DND-41 (cell line): ENCODE data around the gene RYR3.

Experiments
- ATAC-seq: fragments of 200-7000 bp; cut with Tn5 transposase; 3 replicates; pipeline ENCODE4 v1.9.1; 2021; ENCODE audit warnings: low read depth; ENCODE audit not compliant: insufficient read depth
- DNase-seq: peaks from one replicate; pipeline ENCODE4 v3.0.0-alpha.2; 2020
- H2AFZ ChIP-seq: 2 replicates; pipeline ENCODE4 v1.6.0; 2012; ENCODE audit warnings: low read depth, low read length
- H3K27ac ChIP-seq: 2 replicates; pipeline ENCODE4 v1.5.1; 2012; ENCODE audit warnings: low read length, inconsistent platforms
- H3K27me3 ChIP-seq: fragments of 200-600 bp; sonication (generic); 2 replicates; pipeline ENCODE4 v1.6.0; 2012; ENCODE audit warnings: low read length, mild to moderate bottlenecking, inconsistent platforms; ENCODE audit not compliant: insufficient read depth, poor library complexity
- H3K36me3 ChIP-seq: 2 replicates; pipeline ENCODE4 v1.5.1; 2012; ENCODE audit warnings: low read length, inconsistent platforms; ENCODE audit not compliant: insufficient read depth
- H3K4me1 ChIP-seq: 2 replicates; pipeline ENCODE4 v1.5.1; 2012; ENCODE audit warnings: mild to moderate bottlenecking, low read length; ENCODE audit not compliant: insufficient read depth
- H3K4me2 ChIP-seq: 2 replicates; pipeline ENCODE4 v1.6.0; 2012; ENCODE audit warnings: mild to moderate bottlenecking, moderate library complexity, low read length, inconsistent platforms; ENCODE audit not compliant: insufficient read depth
- H3K4me3 ChIP-seq, 2 experiments: fragments of 200-600 bp in 1 of 2; shearing (Covaris generic) in 1 of 2; 2 replicates each; pipeline ENCODE4 v1.5.1; 2012 to 2016; ENCODE audit warnings: inconsistent platforms in 2 of 2, low read length in 2 of 2, mild to moderate bottlenecking in 2 of 2, low read depth in 1 of 2, moderate library complexity in 1 of 2
- H3K79me2 ChIP-seq: 2 replicates; pipeline ENCODE4 v1.6.0; 2012; ENCODE audit warnings: low read length, inconsistent platforms; ENCODE audit not compliant: insufficient read depth
- H3K9ac ChIP-seq: 2 replicates; pipeline ENCODE4 v1.6.0; 2012; ENCODE audit warnings: low read depth, mild to moderate bottlenecking, inconsistent platforms, low read length, moderate library complexity
- H3K9me3 ChIP-seq: 2 replicates; pipeline ENCODE4 v1.5.1; 2012; ENCODE audit warnings: low read length, moderate library complexity, mild to moderate bottlenecking, inconsistent platforms; ENCODE audit not compliant: insufficient read depth, severe bottlenecking
- H4K20me1 ChIP-seq: 2 replicates; pipeline ENCODE4 v1.6.0; 2012; ENCODE audit warnings: low read length; ENCODE audit not compliant: insufficient read depth
- CTCF ChIP-seq: IDR thresholded peaks from 2 replicates; pipeline ENCODE4 v1.5.1; 2012; ENCODE audit warnings: borderline replicate concordance, low read length, moderate library complexity, mild to moderate bottlenecking; ENCODE audit not compliant: poor library complexity, severe bottlenecking; ENCODE audit errors: extremely low read depth
- EZH2 ChIP-seq: IDR thresholded peaks from 3 replicates; pipeline ENCODE4 v1.6.1; 2012; ENCODE audit warnings: borderline replicate concordance, low read depth, mild to moderate bottlenecking, moderate library complexity, low read length, inconsistent platforms; ENCODE audit not compliant: severe bottlenecking

RYR3 gene

GRCh38 chr15:33343275-33343674, 32.5 kb downstream of the RYR3 start:
- Histone ChIP-seq H3K27ac (no peak overlapping the region), H3K4me3 (no peak overlapping the region), H3K4me1 (no peaks in the 10 kb centered on the region), H3K36me3 (no peaks in the 10 kb centered on the region), H3K79me2 (no peaks in the 10 kb centered on the region), H3K4me2 (no peak overlapping the region), H3K9me3 (no peaks in the 10 kb centered on the region), H4K20me1 (no peaks in the 10 kb centered on the region), H3K27me3 (no peaks in the 10 kb centered on the region), H2AFZ (no peak overlapping the region), H3K9ac (no peak overlapping the region)
- TF ChIP-seq CTCF (no peak), EZH2 (no peak)
- DNase-seq (no peak), ATAC-seq (no peak)

DNA sequence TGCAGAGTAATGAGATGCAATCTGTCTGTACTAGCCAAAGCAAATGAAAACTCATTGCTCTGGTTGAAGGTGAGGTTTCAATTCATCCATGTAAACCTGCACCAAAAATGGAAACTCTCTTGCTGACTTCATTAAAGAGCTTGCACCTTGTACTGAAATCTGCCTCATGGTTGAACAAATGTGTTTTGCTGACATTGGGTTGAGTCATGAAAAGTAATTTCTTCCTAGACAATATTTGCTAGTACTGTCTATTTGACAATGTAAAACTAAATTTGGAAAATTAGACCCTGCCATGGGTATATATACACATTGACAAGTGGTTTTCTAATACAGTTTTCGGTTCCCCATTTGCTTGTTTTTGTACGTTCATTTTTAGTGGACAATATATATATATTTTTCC, 33.3 kb downstream of the RYR3 start:
- H3K79me2 ChIP-seq = no peaks in the 10 kb centered on the region
- no peaks in the 10 kb centered on the region for H3K27me3 ChIP-seq
- H3K4me1 ChIP-seq = no peaks in the 10 kb centered on the region
- H3K4me2 ChIP-seq = no peak overlapping the region
- H3K9ac ChIP-seq = no peak overlapping the region
- H3K4me3 ChIP-seq = no peak overlapping the region
- no peaks in the 10 kb centered on the region for H4K20me1 ChIP-seq
- ATAC-seq (no peak), DNase-seq (no peak)
- no peaks in the 10 kb centered on the region for H3K36me3 ChIP-seq
- no peak overlapping the region for H3K27ac ChIP-seq
- no peak for TF ChIP-seq EZH2
- no peak for TF ChIP-seq CTCF
- H2AFZ ChIP-seq = no peak overlapping the region
- H3K9me3 ChIP-seq = no peaks in the 10 kb centered on the region

- Histone ChIP-seq H3K79me2 (no peaks in the 10 kb centered on the region), H3K4me2 (no peak overlapping the region), H3K27me3 (no peaks in the 10 kb centered on the region), H3K4me1 (no peaks in the 10 kb centered on the region), H3K9me3 (no peaks in the 10 kb centered on the region), H3K9ac (no peak overlapping the region), H2AFZ (no peak overlapping the region), H4K20me1 (no peaks in the 10 kb centered on the region), H3K36me3 (no peaks in the 10 kb centered on the region), H3K27ac (no peak overlapping the region), H3K4me3 (no peak overlapping the region)
- no peak for DNase-seq
- ATAC-seq = no peak
- TF ChIP-seq CTCF (no peak), EZH2 (no peak)
Observed at GRCh38 chr15:33344530-33344929, 33.8 kb downstream of the RYR3 start.

DNA sequence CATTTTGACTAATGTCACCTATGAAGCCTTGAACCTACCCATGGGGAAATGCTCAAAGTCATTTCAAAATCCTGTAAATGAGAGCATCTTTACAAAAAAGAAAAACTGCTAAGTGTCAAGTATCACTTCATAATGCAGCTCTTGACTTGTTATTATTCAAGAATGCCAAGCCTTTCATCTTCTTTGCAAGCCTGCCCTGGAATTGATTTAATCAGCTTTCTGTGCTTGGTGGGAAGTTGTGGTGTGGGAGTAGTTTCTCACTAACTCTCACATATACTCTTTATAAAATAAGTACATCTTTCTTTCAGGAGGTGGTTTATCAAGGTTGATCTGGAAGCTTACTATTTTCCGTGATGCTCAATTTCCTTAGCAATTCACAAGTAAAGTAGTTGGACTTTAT, 43.6 kb downstream of the RYR3 start:
- Histone ChIP-seq H3K4me3 (no peak overlapping the region), H3K27me3 (peaks cover 4% of the 10 kb centered on the region), H3K36me3 (no peaks in the 10 kb centered on the region), H3K4me2 (no peak overlapping the region), H3K9ac (no peak overlapping the region), H4K20me1 (no peaks in the 10 kb centered on the region), H3K27ac (no peak overlapping the region), H3K4me1 (no peaks in the 10 kb centered on the region), H3K79me2 (no peaks in the 10 kb centered on the region), H3K9me3 (no peaks in the 10 kb centered on the region), H2AFZ (no peak overlapping the region)
- TF ChIP-seq EZH2 (no peak), CTCF (no peak)
- no peak for ATAC-seq
- DNase-seq = no peak
